Activated T-helper 2 cell treated with anti-CD3 and anti-CD28 coated beads, Interferon-gamma antibody, Interleukin-2, Interleukin-4, amounts not matched to agents 10 μg/mL and 5 μg/mL and 100 μg/mL, durations not matched to agents 14 hours and 24 hours and 36 hours (primary cell): ENCODE data around the gene STX16. TPM values are rescaled to one million over a fixed set of nuclear protein-coding genes. Genes with fewer than 3 reads are reported as not detected.

Source experiments
- DNase-seq: peaks from one replicate; pipeline ENCODE4 v3.0.0; 2021; ENCODE audit warnings: low spot score
- H3K27ac Mint-ChIP-seq: one replicate; pipeline ENCODE4 v1.8.0; 2021; ENCODE audit warnings: mixed read lengths
- H3K27me3 Mint-ChIP-seq: one replicate; pipeline ENCODE4 v1.8.0; 2021; ENCODE audit warnings: low read depth, mixed read lengths
- H3K36me3 Mint-ChIP-seq: one replicate; pipeline ENCODE4 v1.8.0; 2021; ENCODE audit warnings: low read depth, mixed read lengths
- H3K4me1 Mint-ChIP-seq: one replicate; pipeline ENCODE4 v1.8.0; 2021; ENCODE audit warnings: low read depth, mixed read lengths
- H3K4me3 Mint-ChIP-seq: one replicate; pipeline ENCODE4 v1.8.0; 2021; ENCODE audit warnings: low read depth, mild to moderate bottlenecking, moderate library complexity, mixed read lengths
- H3K9me3 Mint-ChIP-seq: one replicate; pipeline ENCODE4 v1.8.0; 2021; ENCODE audit warnings: mixed read lengths
- intact Hi-C: fragments of 100-400 bp; cut with micrococcal nuclease; formaldehyde crosslinking; loops from one replicate; pipeline ENCODE4 v1.15.1; 2023
- total RNA-seq: library from RNA; stranded (reverse); gene quantifications from 2 replicates; pipeline ENCODE4 v1.2.3, GENCODE V29; 2022

The STX16 gene
- total RNA-seq, 1 donor from 2014 or later = 103 TPM

DNA sequence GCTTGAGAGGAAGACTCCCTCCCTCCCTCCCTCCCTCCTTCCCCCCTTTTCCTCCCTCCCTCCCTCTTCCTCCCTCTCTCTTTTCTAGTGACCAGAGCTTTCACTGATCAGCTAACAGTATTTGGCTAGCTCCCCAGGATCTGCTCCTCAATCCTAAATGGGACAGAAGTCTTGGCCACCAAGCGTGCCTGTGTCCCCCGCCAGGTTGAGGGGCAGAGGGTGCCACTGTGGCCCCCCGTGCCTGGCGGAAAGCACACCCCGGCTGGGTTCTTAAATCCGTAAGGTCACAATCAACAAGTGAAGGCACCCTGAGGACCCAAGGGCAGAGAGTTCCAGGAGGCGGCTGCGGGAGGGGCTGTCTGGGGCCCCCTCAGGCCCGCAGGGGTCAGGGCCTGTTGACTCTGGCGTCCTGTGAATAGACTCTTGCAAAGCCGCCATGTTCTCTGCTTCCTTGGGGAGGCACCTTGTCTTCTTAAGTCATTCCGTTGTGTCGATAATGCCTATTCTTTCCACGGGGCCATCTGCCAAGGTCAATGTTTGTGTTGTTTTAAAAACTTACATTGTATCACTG lies 38.9 kb upstream of the STX16 start:
- intact Hi-C loops = no loop called here
- Mint-ChIP-seq H3K4me1 (no peaks in the 10 kb centered on the region), H3K27me3 (no peaks in the 10 kb centered on the region)

GRCh38 chr20:58613061-58613854 lies 37.8 kb upstream of the STX16 start:
- no peak overlapping the region for H3K4me3 Mint-ChIP-seq
- no peak for DNase-seq
- H3K36me3 Mint-ChIP-seq = no peaks in the 10 kb centered on the region
- H3K4me1 Mint-ChIP-seq = no peaks in the 10 kb centered on the region
- intact Hi-C loops = no loop called here
- H3K27ac Mint-ChIP-seq = no peak overlapping the region
- H3K9me3 Mint-ChIP-seq = no peaks in the 10 kb centered on the region
- H3K27me3 Mint-ChIP-seq = no peaks in the 10 kb centered on the region

More for the DNA sequence above, 38.9 kb upstream of the STX16 start:
- no peak for DNase-seq
- no peak overlapping the region for H3K4me3 Mint-ChIP-seq
- no peaks in the 10 kb centered on the region for H3K9me3 Mint-ChIP-seq
- H3K36me3 Mint-ChIP-seq = no peaks in the 10 kb centered on the region
- no peak overlapping the region for H3K27ac Mint-ChIP-seq

DNA sequence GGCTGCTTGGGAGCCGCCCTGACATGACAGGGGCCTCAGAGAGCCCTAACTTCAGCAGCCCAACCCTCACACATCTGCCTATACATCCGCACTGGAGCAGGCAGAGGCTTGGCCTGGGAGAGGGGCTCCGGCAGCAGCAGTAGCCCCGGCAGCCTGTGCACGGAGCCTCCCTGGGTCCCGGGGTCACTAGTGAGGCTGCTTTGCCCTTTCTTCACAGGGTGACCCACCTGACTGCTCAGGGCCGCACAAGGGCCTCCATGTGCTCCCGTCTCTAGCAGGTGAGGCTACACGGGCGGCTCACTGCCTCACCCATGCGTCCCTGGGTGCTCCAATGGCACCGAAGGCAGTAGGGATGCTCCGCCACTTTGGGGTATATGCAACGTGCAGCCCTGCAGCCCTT lies 36.7 kb upstream of the STX16 start:
- H3K9me3 Mint-ChIP-seq = no peaks in the 10 kb centered on the region
- intact Hi-C loops = no loop called here

GRCh38 chr20:58614984-58615760 lies 35.9 kb upstream of the STX16 start:
- Mint-ChIP-seq H3K9me3 (no peaks in the 10 kb centered on the region), H3K4me1 (no peaks in the 10 kb centered on the region), H3K36me3 (no peaks in the 10 kb centered on the region), H3K4me3 (no peak overlapping the region), H3K27ac (no peak overlapping the region), H3K27me3 (peaks cover 1% of the 10 kb centered on the region)
- intact Hi-C loops = no loop called here
- DNase-seq = no peak

More for the DNA sequence above, 36.7 kb upstream of the STX16 start:
- Mint-ChIP-seq H3K4me3 (no peak overlapping the region), H3K36me3 (no peaks in the 10 kb centered on the region), H3K27ac (no peak overlapping the region), H3K4me1 (no peaks in the 10 kb centered on the region), H3K27me3 (no peaks in the 10 kb centered on the region)
- DNase-seq = no peak

DNA sequence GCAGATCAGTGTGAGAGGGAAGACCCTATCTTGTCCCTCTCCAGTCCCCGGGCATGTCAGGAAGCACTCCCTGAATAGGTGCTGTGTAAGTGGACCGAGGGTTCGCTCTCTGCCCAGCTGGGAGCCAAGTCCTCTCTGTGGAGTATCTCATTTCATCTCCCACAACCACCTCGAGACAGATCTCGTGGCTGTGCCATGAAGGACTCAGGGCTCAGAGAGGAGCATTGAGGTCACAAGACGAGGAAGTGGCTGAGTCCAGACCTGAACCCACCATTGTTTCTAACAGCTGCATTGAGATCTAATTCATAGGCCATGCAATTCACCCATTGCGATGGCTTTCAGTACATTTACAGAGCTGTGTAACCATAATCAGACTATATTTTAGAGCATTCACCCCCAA lies 34.7 kb upstream of the STX16 start:
- Mint-ChIP-seq H3K9me3 (no peaks in the 10 kb centered on the region), H3K27me3 (peaks cover 1% of the 10 kb centered on the region), H3K4me3 (no peak overlapping the region), H3K36me3 (no peaks in the 10 kb centered on the region), H3K27ac (no peak overlapping the region), H3K4me1 (no peaks in the 10 kb centered on the region)
- intact Hi-C loops = no loop called here
- DNase-seq = no peak

GRCh38 chr20:58617158-58617557 lies 33.9 kb upstream of the STX16 start:
- no peaks in the 10 kb centered on the region for H3K4me1 Mint-ChIP-seq
- no peaks in the 10 kb centered on the region for H3K9me3 Mint-ChIP-seq
- no peak for DNase-seq
- H3K36me3 Mint-ChIP-seq = no peaks in the 10 kb centered on the region
- no peak overlapping the region for H3K27ac Mint-ChIP-seq
- no peak overlapping the region for H3K4me3 Mint-ChIP-seq
- peaks cover 1% of the 10 kb centered on the region for H3K27me3 Mint-ChIP-seq
- intact Hi-C loops = no loop called here

- Mint-ChIP-seq H3K27ac (no peak overlapping the region), H3K4me3 (no peak overlapping the region), H3K27me3 (peaks cover 1% of the 10 kb centered on the region), H3K9me3 (no peaks in the 10 kb centered on the region), H3K36me3 (no peaks in the 10 kb centered on the region), H3K4me1 (no peaks in the 10 kb centered on the region)
- intact Hi-C loops = no loop called here
- no peak for DNase-seq
These were observed 32.6 kb upstream of the STX16 start for GRCh38 chr20:58618351-58619076.

DNA sequence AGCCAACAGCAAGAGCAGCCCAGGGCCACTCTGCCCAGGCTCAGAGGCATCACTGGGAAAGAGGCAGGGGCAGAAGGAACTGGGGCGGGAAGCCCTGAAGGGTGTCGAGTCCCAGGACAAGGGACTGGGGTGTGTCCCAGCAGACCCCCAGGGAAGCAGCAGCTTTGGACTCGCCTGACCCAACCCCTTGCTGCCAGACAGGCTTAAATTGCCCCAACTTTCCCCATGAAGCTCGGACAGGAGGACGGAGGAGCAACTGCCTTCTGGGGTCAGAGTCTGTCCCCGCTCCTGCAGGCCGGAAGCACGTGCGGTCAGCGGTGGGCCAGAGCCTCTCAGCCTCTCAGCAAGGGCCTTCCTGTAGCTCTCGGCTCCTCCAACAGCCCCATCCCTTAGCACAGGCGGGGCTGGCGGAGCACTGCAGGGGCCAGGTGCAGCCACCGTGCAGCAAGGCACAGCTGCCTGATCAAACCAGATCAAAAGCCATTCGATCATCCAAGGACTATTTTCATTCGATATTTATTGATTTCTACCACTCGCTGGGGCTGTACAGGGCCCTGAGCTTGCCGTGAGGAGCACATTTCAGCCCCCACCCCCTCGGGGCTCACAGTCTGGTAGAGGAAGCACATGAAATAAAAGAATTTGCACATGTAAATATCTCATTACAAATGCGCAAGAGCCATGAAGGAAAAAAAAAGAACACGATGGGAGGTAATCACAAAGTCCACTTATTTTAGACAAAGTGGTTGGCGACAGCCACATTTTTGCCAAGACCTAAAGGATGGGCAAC lies 31.8 kb upstream of the STX16 start:
- H3K27ac Mint-ChIP-seq = no peak overlapping the region
- no peak overlapping the region for H3K4me3 Mint-ChIP-seq
- intact Hi-C loops = no loop called here
- no peaks in the 10 kb centered on the region for H3K4me1 Mint-ChIP-seq
- H3K36me3 Mint-ChIP-seq = no peaks in the 10 kb centered on the region
- H3K9me3 Mint-ChIP-seq = no peaks in the 10 kb centered on the region
- H3K27me3 Mint-ChIP-seq = peaks cover 1% of the 10 kb centered on the region
- no peak for DNase-seq

- no peak for DNase-seq
- intact Hi-C loops = no loop called here
- Mint-ChIP-seq H3K27ac (no peak overlapping the region), H3K4me1 (no peaks in the 10 kb centered on the region), H3K36me3 (no peaks in the 10 kb centered on the region), H3K9me3 (no peaks in the 10 kb centered on the region), H3K4me3 (no peak overlapping the region), H3K27me3 (peaks cover 1% of the 10 kb centered on the region)
These were observed 31.1 kb upstream of the STX16 start for GRCh38 chr20:58619864-58620431.

DNA sequence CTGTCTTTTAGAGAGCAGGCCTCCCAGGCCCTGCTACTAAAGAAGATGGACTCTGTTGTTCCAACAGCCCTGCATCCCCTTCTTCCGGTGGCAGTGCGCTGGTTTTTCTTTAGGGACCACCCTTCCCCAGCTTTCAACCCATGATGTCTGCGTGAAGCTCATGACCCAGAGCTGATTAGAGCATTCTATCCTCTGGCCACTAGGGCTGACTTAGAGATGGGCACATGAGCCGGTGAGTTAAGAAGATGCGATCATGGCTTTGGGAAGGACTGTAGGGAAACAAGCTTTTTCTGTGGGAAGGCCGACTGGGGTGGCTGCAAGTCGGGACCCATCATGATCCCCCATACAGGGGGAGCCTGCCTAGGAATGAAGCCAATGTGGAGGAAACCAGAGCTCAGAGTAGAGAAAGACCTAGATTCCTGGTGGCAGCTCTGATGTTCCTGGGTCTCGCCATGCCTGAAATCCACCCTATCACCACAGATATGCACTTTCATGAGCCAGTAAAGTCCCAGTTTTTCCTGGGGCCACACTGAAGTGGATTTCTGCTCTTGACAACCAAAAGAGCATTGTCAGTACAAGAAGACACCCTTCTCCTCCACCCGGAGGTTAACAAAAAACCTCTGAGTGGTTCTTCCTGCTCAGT lies 29.1 kb upstream of the STX16 start:
- DNase-seq = no peak

DNA sequence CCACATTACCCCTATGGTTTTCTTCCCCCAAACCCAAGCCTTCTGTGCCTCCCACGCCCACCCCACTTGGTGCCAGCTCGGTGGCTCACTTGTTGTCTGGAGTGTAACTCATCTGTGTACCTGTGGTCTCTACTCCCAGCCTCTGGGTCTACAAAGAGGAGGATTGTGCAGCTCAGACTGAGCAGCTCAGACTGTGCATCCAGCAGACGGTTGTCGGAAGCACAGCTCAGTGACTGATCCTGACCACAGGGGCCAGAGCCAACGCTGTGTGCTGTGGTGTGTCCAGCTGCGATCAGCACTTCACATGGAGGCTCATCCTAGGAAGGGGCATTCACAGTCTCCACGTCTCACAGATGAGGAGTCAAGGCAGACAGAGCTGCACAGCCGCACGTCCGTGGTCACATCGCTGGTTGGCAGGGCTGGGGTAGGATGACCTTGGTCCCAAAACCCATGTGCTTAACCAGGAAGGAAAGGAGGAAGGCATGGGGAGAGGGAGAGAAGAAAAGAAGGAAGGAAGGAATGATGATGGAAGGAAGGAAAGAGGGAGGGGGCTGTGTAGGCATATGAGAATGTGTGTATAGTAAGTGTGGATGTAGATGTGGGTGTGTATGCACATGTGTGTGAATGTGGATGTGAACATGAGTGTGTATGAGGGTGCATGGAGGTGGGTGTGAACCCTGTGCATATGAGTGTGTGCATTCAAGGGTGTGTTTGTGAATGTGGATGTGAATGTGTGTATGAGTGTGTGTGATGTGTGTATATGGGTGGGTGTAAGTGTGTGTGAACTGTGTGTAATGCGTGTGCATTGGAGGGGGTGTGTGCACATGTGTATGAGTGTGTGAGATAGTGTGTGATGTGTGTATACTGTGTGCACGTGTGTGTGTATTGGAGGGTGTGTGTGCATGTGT lies 28.2 kb upstream of the STX16 start:
- intact Hi-C loops = no loop called here
- no peak for DNase-seq
- Mint-ChIP-seq H3K9me3 (no peaks in the 10 kb centered on the region), H3K27me3 (peaks cover 3% of the 10 kb centered on the region), H3K36me3 (no peaks in the 10 kb centered on the region), H3K27ac (no peak overlapping the region), H3K4me3 (no peak overlapping the region), H3K4me1 (no peaks in the 10 kb centered on the region)

More for the DNA sequence above, 29.1 kb upstream of the STX16 start:
- Mint-ChIP-seq H3K4me1 (no peaks in the 10 kb centered on the region), H3K4me3 (no peak overlapping the region), H3K9me3 (no peaks in the 10 kb centered on the region), H3K27ac (no peak overlapping the region), H3K36me3 (no peaks in the 10 kb centered on the region), H3K27me3 (peaks cover 3% of the 10 kb centered on the region)
- intact Hi-C loops = no loop called here
